ENCODE measurements around the gene STAT6. TPM values are rescaled to one million over a fixed set of nuclear protein-coding genes. Genes with fewer than 3 reads are reported as not detected.

The STAT6 gene
- total RNA-seq, 1 donor from 2014 or later = 12.9 TPM

GRCh38 chr12:57093415-57094207 is 17.6 kb downstream of the STAT6 start:
- Histone ChIP-seq H3K4me3 (no peak overlapping the region), H3K4me1 (peaks cover 17% of the 10 kb centered on the region), H2AFZ (replicated peaks) (no peak overlapping the region), H3K79me2 (ENCODE audit: low read depth) (peaks cover 28% of the 10 kb centered on the region), H3K27ac (no peak overlapping the region), H4K20me1 (ENCODE audit: low read depth) (peaks cover 38% of the 10 kb centered on the region), H3K4me2 (peak overlapping the region; percentile 56), H3F3A (ENCODE audit: low read depth) (peaks cover 16% of the 10 kb centered on the region), H3K9ac (no peak overlapping the region), H3K27me3 (no peaks in the 10 kb centered on the region), H3K36me3 (no peaks in the 10 kb centered on the region), H3K9me3 (ENCODE audit: low read depth) (no peaks in the 10 kb centered on the region)
- TF ChIP-seq CTCF (IDR thresholded peaks at IDR 0.05) = peak; percentile 63
- TF ChIP-seq EZH2phosphoT487 (IDR thresholded peaks at IDR 0.05) = no peak
- no peak for TF ChIP-seq EZH2 (IDR thresholded peaks at IDR 0.05)
- peak; percentile 70 for DNase-seq (ENCODE audit: low spot score)
- H3K27ac Mint-ChIP-seq = peak overlapping the region; percentile 78
- peaks cover 56% of the 10 kb centered on the region for H3K4me1 Mint-ChIP-seq
- H3K36me3 Mint-ChIP-seq = peaks cover 32% of the 10 kb centered on the region
- H3K4me3 Mint-ChIP-seq = peak overlapping the region; percentile 75
- no peaks in the 10 kb centered on the region for H3K9me3 Mint-ChIP-seq
- peaks cover 7% of the 10 kb centered on the region for H3K27me3 Mint-ChIP-seq (ENCODE audit: insufficient read depth, low read depth)

GRCh38 chr12:57092876-57093414 is 18.2 kb downstream of the STAT6 start:
- H3K36me3 Mint-ChIP-seq = peaks cover 32% of the 10 kb centered on the region

GRCh38 chr12:57092529-57092862 is 18.7 kb downstream of the STAT6 start:
- Histone ChIP-seq H3K79me2 (ENCODE audit: low read depth) (peaks cover 28% of the 10 kb centered on the region), H3K4me1 (peaks cover 17% of the 10 kb centered on the region), H3F3A (ENCODE audit: low read depth) (peaks cover 26% of the 10 kb centered on the region), H2AFZ (replicated peaks) (no peak overlapping the region), H3K27me3 (no peaks in the 10 kb centered on the region), H3K4me2 (no peak overlapping the region), H3K27ac (no peak overlapping the region), H3K9me3 (ENCODE audit: low read depth) (no peaks in the 10 kb centered on the region), H3K36me3 (no peaks in the 10 kb centered on the region), H3K4me3 (no peak overlapping the region), H3K9ac (no peak overlapping the region), H4K20me1 (ENCODE audit: low read depth) (peaks cover 38% of the 10 kb centered on the region)
- no peak for DNase-seq (ENCODE audit: low spot score)
- H3K27ac Mint-ChIP-seq = peak overlapping the region; percentile 74
- H3K36me3 Mint-ChIP-seq = peaks cover 32% of the 10 kb centered on the region
- H3K9me3 Mint-ChIP-seq = no peaks in the 10 kb centered on the region
- H3K4me1 Mint-ChIP-seq = peaks cover 60% of the 10 kb centered on the region
- H3K4me3 Mint-ChIP-seq = peak overlapping the region; percentile 77
- no peak for TF ChIP-seq CTCF (IDR thresholded peaks at IDR 0.05)
- TF ChIP-seq EZH2phosphoT487 (IDR thresholded peaks at IDR 0.05) = no peak
- TF ChIP-seq EZH2 (IDR thresholded peaks at IDR 0.05) = no peak
- peaks cover 11% of the 10 kb centered on the region for H3K27me3 Mint-ChIP-seq (ENCODE audit: insufficient read depth, low read depth)

More at GRCh38 chr12:57092876-57093414, 18.2 kb downstream of the STAT6 start:
- no peak for DNase-seq (ENCODE audit: low spot score)
- Histone ChIP-seq H3K9me3 (ENCODE audit: low read depth) (no peaks in the 10 kb centered on the region), H3K27ac (no peak overlapping the region), H3K27me3 (no peaks in the 10 kb centered on the region), H3K9ac (no peak overlapping the region), H3K4me3 (no peak overlapping the region), H3K36me3 (no peaks in the 10 kb centered on the region), H4K20me1 (ENCODE audit: low read depth) (peaks cover 38% of the 10 kb centered on the region), H3F3A (ENCODE audit: low read depth) (peaks cover 22% of the 10 kb centered on the region), H3K79me2 (ENCODE audit: low read depth) (peaks cover 28% of the 10 kb centered on the region), H3K4me2 (no peak overlapping the region), H2AFZ (replicated peaks) (no peak overlapping the region), H3K4me1 (peaks cover 17% of the 10 kb centered on the region)
- H3K27ac Mint-ChIP-seq = peak overlapping the region; percentile 74
- H3K9me3 Mint-ChIP-seq = no peaks in the 10 kb centered on the region
- TF ChIP-seq EZH2 (IDR thresholded peaks at IDR 0.05) = no peak
- TF ChIP-seq CTCF (IDR thresholded peaks at IDR 0.05) = no peak
- no peak for TF ChIP-seq EZH2phosphoT487 (IDR thresholded peaks at IDR 0.05)
- peak overlapping the region; percentile 77 for H3K4me3 Mint-ChIP-seq
- peaks cover 12% of the 10 kb centered on the region for H3K27me3 Mint-ChIP-seq (ENCODE audit: insufficient read depth, low read depth)
- peaks cover 58% of the 10 kb centered on the region for H3K4me1 Mint-ChIP-seq

Data from neural progenitor cell (in vitro differentiated cells).